ENCODE data around the gene SUGCT.

Gene SUGCT

DNA sequence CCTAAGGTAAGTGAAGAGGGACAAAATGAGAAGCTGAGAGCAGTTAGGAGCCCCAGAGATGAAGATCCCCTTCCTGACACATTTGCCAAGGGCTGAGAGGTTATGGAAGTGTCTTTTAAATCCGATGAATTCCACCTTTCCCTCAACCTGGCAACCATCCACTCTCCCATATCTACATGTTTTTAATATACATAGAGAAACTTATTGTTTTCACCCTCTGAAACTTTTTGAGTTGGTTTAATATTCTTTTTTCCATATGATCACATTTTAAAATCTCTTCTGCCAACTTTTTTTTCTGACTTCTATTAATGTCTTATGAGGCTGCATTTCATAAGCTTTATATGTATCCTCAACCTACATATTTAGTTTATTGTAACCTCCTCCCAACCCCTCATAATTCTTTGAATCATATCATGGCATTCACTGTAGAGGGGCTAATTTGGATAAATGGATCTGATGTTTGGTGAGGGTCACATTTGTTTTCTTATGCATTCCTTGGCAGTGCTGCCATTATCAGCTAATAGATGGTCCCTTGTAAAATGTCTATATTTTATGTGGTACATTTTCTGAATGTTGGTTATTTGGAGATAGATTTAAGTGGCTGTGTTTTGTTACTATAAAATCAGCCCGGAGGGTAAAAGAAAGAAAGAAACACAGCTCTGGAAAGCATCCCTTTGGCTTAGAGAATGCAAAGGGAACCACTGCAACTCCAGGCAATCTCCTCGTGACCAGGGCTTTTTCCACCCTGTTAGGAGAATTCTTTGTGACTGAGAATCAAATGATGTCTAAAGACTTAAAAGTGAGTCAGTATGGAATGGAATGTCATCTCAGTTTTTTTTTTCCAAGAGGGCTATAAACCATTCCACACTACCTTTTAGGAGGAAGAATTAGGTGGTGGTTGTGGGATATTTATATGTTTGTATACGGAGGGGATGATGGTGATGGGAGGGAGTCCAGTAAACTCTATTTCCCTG is 334.4 kb downstream of the SUGCT start:
- DNase-seq (ENCODE audit: low read depth in 3 of 3), result no peak

- no peak for DNase-seq (ENCODE audit: low read depth in 3 of 3)
These were observed 335.3 kb downstream of the SUGCT start for GRCh38 chr7:40470091-40470592.

DNA sequence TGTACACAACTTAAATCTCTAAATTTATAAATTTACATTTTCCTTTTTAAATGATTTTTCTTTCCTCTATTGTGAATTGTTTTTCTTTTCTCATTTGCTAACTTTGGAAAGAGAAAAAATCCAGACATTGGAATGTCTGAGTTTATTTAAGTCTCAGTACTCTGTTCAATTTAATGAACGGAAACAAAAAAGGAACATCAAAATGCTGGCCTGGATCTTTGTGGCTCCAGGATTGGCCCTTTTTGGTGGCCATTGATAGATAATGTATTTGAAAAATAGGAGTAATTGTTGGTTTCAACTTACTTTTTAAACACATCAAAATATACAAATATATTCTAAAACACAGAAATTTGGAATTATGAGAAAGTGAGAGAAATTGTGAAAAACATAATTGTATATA is 336.0 kb downstream of the SUGCT start:
- no peak for DNase-seq (ENCODE audit: low read depth in 3 of 3)

- no peak for DNase-seq (ENCODE audit: low read depth in 3 of 3)
These were observed 337.1 kb downstream of the SUGCT start for GRCh38 chr7:40471891-40472290.

- no peak for DNase-seq (ENCODE audit: low read depth in 3 of 3)
These were observed 340.2 kb downstream of the SUGCT start for GRCh38 chr7:40474790-40475680.

DNA sequence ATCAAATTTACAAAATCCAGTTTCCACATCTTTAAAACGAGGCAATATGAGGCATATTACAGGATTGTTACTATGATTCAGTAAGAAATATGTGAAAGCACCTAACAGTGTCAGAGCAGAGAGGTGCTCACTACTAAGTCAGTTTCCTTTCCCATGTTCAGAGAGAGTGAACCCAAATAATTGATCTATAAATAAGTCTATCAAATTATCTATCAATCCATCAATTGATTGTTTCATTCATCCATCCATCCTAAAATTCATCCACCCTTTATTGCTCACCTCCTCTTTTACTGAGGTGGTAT is 340.8 kb downstream of the SUGCT start:
- no peak for DNase-seq (ENCODE audit: low read depth in 3 of 3)

GRCh38 chr7:40477094-40477493 is 342.3 kb downstream of the SUGCT start:
- no peak for DNase-seq (ENCODE audit: low read depth in 3 of 3)

DNA sequence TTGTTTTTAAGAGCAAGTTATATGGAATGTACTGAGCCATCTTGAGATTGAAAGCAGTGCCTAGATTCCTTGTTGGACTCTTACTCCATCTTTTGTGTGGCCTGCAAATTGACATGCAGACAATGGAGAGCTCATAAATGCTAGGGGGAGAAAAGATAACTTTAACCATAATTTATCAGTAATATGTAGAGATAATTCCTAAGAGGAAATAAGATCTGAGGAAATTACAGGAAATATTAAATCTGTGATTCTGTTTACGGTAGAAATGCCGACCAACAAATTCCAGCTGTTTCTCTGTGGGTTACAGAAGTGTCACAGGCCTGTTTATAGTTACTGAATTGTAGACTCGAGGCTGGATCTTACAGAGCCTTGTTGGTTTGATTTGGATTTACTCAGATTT is 348.0 kb downstream of the SUGCT start:
- no peak for DNase-seq (ENCODE audit: low read depth in 3 of 3)

GRCh38 chr7:40483630-40484029 is 348.8 kb downstream of the SUGCT start:
- no peak for DNase-seq (ENCODE audit: low read depth in 3 of 3)

DNA sequence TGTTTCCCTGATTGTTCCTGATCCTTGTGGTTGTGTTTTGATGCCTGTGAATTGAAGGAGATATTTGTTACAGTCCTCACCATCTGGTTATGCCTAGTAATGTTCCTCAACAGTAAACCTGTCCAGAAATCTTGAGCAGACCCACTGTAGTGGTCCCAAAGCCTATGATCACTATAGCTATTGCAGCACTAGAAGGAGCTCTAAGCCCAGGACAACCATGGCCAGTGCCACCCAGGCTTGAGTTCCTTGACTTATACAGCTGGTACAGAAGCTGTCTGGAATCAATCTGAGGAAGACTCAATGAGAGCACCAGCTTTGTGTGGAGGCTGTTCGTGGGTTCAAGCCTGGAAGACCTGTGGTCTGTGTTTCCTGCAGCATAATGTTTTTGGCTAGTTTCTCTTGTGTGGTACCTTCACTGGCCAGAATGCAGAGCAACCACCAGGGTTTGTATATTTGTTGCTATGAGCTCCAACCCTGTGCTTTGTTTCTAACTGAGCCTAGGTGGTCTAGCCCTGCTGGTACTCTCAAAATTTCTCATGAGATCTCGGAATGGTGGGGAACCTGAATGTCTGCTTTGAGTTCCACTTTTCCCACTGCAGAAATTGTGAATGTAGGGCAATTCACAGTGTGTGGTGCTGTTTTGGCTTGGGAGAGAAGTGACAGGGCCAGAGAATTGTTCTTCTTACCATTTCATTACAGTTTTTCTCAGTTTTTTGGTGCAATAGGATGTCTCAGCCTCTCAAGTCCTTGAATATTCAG is 355.2 kb downstream of the SUGCT start:
- no peak for DNase-seq (ENCODE audit: low read depth in 3 of 3)

DNA sequence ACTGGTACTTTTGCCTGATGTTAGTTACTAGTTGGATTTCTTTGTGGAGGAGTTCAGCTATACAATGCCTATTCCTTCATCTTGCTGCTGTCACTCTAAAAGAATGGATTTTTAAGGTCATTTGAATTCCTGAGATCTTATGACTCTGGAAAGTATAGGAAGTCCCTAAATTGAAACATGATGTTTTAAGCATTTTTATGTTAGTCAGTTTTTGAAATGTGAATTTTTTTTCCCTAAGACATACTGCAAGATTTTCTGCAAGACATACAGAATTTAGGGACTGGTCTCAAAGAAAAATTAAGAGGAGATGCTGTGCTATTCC is 355.8 kb downstream of the SUGCT start:
- no peak for DNase-seq (ENCODE audit: low read depth in 3 of 3)

GRCh38 chr7:40492946-40493345 is 358.1 kb downstream of the SUGCT start:
- no peak for DNase-seq (ENCODE audit: low read depth in 3 of 3)

- no peak for DNase-seq (ENCODE audit: low read depth in 3 of 3)
These were observed 358.8 kb downstream of the SUGCT start for GRCh38 chr7:40493609-40494051.

DNA sequence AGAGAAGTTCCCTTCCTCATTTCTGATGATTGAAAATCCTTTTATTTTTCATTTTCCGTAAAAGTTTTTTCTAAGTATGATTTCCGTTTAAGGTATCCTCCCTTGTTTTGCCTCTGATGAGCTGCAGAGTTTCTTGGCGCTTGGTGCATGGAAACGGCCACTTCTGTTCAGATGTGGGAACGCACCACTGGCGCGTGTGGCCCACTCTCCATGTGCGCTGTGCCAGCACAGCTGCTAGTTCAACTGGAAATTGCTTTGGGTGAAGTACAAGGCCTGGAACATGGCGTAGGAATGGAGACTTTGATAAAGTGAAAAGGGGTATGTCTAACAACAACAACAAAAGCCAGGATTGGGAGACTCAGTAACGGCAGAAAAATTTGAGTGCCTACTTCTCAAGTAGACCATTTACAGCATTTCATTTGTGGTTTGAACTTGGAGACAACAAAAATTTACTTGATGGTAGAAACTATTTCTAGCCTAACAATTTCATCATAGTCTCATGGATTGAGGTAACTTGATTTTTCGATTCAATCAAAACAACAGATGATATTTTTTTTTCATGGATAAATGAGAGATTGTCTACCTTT is 364.2 kb downstream of the SUGCT start:
- no peak for DNase-seq (ENCODE audit: low read depth in 3 of 3)

GRCh38 chr7:40499718-40500117 is 364.9 kb downstream of the SUGCT start:
- DNase-seq (ENCODE audit: low read depth in 3 of 3), result no peak

- DNase-seq (ENCODE audit: low read depth in 3 of 3), result no peak
These were observed 365.4 kb downstream of the SUGCT start for GRCh38 chr7:40500219-40500618.

DNA sequence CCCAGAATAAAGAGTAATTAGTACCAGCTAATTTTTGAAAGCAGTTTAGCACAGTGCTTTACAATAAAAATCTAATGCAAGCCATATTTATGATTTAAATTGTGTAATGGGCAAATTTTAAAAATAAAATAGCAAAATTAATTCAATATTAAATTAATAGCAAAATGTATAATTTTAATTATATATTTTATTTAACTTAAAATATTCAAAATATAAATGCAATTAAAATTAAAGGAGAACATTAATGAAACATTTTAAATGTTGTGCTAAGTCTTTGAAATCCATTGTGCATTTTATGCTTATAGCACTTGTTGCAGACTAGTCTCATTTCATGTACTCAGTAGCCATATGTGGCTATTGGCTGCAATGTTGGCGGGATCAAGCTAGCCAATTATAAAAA is 367.6 kb downstream of the SUGCT start:
- no peak for DNase-seq (ENCODE audit: low read depth in 3 of 3)

DNA sequence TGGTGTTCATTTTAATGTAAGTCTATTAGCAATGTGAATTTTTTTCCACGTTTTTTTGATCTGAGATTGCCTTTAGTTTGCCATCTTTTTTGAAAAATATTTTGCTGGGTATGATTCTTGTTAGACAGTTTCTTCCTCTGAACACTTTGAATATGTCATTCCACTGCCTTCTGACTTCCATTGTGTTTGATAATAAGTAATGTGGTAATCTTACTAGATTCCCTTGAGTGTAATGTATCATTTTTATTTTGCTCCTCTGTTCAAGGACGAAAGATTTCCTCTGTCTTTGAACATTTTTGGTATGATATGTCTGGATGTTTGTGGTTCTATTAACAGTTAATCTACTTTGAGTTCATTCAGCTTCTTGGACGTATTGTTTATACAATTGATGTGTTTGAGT is 371.4 kb downstream of the SUGCT start:
- DNase-seq (ENCODE audit: low read depth in 3 of 3), result no peak

DNA sequence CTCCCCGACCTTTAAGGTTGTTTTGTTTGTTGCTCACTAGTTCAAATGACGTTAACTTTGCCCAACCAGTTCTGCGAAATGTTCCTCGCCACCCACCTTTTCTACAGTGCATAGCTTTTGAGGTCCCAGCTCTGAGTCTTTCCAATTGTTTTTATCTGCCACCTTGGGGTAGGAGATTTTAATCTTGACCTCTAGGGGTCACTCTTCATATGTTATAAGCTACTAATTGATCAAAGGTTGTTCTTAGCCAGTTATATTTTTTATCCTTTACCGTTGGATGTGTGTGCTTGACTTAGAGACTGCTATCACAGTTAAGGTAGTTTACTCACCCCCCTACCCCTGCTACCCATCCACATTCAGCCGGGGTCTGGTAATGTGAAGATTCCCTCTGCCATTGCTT is 372.4 kb downstream of the SUGCT start:
- DNase-seq (ENCODE audit: low read depth in 3 of 3), result no peak

DNA sequence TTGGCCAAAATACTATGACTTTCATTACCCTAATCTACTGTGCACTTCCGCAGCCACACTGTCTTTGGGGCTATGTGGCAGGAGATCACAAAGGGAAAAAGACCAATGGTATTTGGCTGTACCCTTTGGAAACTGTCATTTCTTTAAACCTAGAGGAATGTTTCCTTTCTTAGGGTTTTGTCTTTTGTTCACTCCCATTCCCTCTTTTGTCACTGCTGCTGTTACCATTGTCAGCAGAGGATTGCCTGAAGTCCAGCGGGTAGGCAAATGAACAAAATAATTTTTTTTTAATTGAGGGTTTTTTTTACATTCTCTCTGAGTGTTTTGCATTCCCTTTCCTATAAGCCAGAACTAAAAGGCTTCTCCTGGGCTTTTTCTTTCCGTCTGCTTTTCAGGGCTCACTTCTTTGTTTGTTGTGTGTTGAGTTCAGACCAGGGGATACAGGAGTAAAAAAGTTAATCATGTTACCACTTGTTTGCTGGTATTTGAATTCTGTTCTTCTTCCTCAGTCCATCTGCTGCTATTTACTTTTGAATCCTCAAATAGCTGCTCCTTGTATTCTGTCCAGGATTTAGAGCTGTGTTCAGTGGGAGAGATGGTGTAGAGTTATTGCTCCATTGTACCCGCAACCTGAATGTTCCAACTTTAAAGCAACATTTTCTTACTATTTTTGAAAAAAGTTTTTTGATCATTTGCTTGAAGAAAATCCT is 374.6 kb downstream of the SUGCT start:
- no peak for DNase-seq (ENCODE audit: low read depth in 3 of 3)

- DNase-seq (ENCODE audit: low read depth in 3 of 3), result no peak
These were observed 381.6 kb downstream of the SUGCT start for GRCh38 chr7:40516376-40516775.
